ENCODE measurements around the gene FANCE.

The FANCE gene

DNA sequence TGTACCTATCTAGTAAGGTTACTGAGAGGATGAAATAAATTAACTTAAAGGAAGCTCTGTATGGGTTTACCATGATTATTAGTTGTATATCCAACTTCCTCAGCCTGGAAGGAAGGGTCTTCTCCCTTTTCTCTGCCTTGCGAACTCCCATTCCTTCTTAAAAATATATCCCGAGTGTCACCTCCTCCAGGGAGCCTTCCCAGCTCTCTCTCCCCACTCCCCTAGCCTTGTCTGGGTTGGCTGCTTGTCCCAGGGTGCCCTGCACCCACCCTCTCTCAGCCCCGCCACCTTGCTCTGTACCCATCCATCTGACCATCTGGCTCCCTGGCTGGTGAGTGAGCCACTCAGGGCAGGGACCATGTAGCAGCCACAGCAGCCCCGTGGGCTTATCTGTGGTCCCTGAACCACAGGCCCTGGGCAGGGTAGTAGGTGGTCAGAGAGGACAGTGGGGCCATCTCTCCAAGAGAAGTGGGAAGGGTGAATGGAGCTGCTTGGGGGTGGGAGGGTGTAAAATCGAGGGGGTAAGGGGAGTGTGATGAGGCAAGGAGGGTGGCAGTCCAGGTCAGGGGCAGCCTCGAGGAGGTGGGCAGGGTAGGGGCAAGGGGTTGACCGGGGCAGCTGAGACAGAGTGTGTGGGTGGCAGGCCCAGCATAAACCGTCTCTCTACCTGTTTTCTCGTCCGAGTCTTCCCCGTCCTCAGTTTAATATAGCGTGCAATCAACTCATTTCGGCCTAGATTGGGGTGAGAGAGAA, 31.9 kb downstream of the FANCE start:
- DNase-seq (ENCODE audit: low read depth in 1 of 2, low spot score in 1 of 2) = no peak

DNA sequence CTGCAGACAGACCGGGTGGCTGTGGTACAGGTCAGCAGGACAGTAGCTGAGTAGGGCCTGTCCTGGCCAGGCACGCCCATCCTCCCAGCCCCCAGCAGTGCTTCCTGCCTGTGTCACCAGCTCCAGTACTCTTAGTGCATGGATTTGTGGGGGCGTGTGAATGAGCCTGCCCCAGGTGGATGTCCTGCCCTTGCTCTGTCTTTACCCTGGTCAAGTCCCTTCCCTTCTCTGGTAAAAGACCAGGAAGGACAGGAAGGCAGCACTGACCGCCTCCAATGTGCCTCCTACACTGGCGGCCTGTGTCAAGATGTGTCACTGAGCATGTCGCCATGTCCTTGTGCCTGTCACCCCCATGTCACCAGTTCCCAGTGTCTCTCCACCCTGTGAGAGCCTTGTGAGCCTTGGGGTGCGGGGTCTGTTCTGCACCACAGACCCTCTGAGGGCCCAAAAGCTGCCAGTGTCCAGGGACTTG, 32.8 kb downstream of the FANCE start:
- no peak for DNase-seq (ENCODE audit: low read depth in 1 of 2, low spot score in 1 of 2)

GRCh38 chr6:35485402-35485877, 33.3 kb downstream of the FANCE start:
- DNase-seq (ENCODE audit: low read depth in 1 of 2, low spot score in 1 of 2) = no peak

GRCh38 chr6:35486005-35486925, 34.1 kb downstream of the FANCE start:
- no peak for DNase-seq (ENCODE audit: low read depth in 1 of 2, low spot score in 1 of 2)

- DNase-seq (ENCODE audit: low read depth in 1 of 2, low spot score in 1 of 2) = no peak
These were observed 35.7 kb downstream of the FANCE start for GRCh38 chr6:35487658-35488516.

DNA sequence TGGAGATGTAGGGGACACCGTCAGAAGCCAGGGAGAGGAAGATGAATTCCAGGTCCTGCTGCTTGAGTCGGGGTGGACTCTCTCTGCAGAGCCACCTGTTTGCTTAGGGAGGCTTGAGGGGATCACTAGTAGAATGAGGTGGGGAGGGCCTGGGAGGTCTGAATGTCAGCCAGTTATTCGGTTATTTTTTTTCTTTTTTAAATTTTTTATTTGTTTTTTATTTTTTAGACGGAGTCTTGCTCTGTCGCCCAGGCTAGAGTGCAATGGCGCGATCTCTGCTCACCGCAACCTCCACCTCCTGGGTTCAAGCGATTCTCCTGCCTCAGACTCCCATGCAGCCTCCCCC, 36.4 kb downstream of the FANCE start:
- no peak for DNase-seq (ENCODE audit: low read depth in 1 of 2, low spot score in 1 of 2)

DNA sequence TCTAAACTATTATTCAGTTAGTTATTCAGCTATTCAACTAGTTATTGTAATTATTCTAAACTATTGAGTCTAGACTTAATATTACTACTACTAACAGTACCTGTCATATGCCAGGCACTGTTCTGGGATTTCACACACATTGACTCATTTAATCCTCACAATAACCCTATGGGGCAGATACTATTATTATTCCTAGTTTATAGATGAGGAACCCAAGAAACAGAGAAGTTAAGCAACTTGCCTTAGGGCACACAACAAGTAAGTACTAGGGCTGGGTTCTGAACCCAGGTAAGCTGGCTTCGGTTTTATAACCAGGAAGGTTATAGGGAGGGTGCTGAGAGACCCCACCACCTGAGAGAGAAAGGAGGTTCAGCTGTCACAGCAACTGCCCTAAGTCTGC, 36.9 kb downstream of the FANCE start:
- no peak for DNase-seq (ENCODE audit: low read depth in 1 of 2, low spot score in 1 of 2)

DNA sequence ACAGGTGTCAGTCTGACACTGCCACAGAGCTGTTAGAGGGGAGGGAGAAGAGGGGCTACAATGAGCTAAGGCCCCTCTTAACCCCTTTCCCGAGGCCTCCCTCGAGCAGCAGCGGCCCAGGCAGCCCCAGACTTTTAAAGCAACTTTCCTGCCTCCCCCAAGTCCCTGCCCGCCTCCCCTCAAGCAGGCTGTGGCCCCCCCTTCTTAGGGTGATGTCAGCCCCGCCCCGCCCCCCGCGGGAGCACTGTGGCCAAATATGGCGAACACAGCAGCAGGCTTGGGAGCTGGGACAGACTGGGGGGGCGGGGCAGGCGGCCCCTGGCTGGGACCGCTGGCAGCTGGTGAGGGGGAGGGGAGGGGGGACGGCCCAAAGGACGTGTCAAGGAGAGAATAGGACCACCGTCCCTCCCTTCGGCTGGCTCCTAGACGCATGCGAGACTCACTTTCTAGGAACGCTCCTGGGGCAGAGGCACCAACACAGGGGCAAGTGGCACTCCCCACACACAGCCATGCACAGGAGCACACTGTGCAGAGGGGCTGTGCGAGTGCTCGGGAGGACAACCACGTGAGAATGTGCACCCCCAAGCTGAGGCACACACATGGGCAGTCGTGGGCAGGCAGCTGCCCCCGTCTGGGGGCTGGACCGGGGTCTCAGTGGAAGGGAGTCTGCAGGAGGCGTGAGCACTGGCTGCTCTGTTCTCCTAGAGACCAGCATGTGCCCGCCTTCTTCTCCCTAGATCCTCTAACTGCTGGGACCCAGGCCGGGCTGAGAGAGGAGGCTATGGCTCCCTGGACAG, 38.1 kb downstream of the FANCE start:
- DNase-seq (ENCODE audit: low read depth in 1 of 2, low spot score in 1 of 2) = no peak

- DNase-seq (ENCODE audit: low read depth in 1 of 2, low spot score in 1 of 2) = no peak
These were observed 38.9 kb downstream of the FANCE start for GRCh38 chr6:35490821-35491557.

GRCh38 chr6:35491558-35492257, 39.6 kb downstream of the FANCE start:
- DNase-seq (ENCODE audit: low read depth in 1 of 2, low spot score in 1 of 2) = no peak

DNA sequence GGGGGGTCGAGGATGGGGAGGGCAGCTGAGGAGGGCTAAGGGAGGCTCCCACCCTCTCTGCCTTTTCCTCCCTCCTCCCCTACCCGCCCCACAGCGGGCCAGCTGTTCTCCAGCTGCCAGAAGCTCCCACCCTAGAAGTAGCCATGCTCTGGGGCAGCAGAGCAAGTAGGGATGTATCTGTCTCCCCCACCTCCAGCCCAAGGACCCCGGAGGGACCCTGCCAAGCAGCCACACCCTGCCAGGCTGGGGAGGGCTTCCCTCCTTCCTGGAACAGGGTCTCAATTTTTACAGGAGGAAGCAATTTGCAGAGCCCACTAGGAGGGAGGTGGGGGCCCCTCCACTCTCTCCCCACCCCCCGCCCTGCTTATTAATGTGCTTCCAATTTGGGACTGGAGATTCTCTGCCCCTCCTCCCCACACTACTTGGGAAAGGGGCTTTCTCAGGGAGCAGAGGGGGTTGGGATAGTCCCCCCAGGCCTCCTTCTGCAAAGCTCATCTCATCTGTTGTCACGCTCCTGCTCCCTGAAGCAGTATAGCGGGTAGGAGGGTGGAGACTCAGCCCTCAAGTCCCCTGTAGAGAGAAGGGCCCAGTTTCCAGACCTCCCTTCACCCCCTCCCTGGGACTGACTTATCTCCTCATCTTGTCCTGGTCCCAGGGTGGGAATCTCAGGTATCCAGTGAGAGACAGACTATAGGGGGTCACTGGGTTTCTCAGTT, 40.3 kb downstream of the FANCE start:
- DNase-seq (ENCODE audit: low read depth in 1 of 2, low spot score in 1 of 2) = no peak

DNA sequence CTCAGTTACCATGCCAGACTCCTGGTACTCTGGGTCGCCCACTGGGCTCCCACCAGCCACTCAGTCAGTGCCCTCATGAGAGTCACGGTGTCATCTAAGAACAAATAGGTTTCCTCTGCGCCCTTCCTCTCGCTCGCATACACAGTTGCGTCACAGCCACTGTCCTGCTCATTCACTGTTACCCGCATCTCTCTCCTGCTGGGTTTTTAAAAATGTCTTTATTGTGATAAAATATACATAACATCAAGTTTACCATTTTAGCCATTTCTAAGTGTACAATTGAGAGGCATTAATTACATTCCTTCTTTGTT, 40.8 kb downstream of the FANCE start:
- no peak for DNase-seq (ENCODE audit: low read depth in 1 of 2, low spot score in 1 of 2)

GRCh38 chr6:35493307-35493983, 41.3 kb downstream of the FANCE start:
- DNase-seq (ENCODE audit: low read depth in 1 of 2, low spot score in 1 of 2) = no peak

DNA sequence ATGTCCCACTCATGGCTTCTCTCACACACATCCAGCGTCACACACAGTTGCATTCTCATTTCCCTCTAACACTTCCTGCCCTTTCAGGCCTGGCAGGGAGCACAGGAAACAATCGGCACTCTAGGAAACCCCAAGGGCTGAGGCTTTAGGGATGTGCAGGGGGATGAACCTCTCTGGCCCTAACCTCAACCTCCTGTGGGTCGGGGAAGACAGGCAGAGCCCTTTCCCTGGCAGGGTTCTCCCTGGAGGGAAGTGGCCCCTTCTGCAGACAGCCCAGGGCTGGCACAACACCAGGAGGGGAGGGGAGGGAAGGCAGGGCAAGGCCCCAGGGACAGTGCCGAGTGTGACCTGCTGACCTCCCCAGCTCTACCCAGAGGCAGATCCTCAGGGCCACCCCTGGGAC, 42.0 kb downstream of the FANCE start:
- DNase-seq (ENCODE audit: low read depth in 1 of 2, low spot score in 1 of 2) = no peak

DNA sequence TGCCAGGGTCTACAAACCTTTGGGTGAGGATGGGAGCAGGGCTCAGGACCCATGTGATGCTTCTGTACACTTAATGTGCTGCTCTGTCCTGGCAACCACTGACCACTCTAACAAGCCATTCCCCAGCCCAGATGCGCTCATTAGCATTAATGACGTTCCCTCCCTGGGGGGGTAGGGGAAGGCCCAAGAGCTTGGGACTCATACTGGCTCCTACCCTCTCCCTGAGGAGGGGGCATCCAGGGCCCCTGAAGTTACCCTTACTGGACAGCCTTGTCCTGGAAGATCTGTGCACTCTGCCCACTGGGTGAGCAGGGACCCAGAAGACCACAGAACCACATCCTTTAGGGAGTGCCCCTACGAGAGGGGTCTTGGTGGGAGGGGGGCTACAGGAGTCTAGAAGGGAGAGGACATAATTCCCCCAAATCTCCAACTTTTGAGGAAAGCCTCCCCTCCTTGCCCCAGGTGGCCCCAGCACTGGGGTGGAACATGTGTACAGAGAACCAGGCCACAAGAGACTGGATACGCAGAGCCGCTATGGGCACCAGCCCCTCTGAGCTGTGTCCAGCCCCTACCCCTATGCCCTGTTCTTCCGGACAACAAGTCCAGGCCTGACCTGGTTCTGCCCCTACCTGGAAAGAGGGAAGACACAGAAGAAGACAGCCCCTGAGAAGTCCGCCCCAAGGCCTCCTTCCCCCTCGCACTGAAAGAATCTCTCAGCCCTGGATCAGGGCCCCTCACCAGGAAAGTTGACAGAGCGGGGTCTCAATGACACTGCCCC, 43.3 kb downstream of the FANCE start:
- DNase-seq (ENCODE audit: low read depth in 1 of 2, low spot score in 1 of 2) = no peak

DNA sequence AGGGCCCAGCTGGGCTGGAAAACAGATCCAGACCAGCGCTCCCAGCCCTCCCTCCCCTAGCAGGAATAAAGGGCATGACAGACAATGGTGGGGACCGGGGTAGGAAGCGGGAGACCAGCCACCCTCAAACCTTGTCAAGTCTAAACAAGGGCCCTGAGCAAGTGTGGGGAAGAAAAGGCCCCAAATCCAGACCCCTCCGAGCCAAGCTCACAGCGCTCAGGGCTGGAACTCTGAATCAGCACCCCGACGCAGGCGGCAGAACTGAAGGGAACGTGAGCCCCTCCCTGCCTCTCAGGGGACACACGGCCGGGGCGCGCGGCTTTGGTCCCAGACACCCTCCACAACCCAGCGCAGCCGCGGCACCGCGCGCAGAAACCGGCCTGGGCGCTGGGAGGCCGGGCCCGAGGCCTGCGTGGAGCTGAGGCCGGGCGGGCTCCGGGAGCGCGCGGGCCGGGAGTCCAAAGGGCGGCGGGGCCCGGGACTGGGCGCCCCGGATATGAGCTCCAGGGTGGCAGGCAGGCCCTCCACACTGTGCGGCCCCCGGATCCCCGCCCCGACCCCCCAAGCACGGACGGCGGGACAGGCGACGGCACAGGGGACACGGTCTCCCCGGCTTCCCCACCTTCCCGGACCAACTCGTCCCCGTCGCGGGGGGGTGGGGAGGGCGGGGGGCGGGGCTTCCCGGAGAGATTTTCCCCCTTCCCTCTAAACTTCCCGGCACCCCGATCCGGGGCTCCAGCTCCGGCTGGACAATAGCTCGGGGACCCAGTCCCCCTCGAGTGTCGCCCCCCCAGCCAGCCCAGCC, 44.1 kb downstream of the FANCE start:
- DNase-seq (ENCODE audit: low read depth in 1 of 2, low spot score in 1 of 2) = no peak

Data from activated CD4-positive, alpha-beta T cell treated with anti-CD3 and anti-CD28 coated beads, Interleukin-2, amount 50 U/mL, for 24 hours (primary cell).